CD8-positive, alpha-beta memory T cell (primary cell): Measurements from ENCODE around the gene MT3. TPM values are rescaled to one million over a fixed set of nuclear protein-coding genes. Genes with fewer than 3 reads are reported as not detected.
A peak's percentile ranks its signal among the peaks of the same experiment; 100 is the strongest.
"Not testable (repeated sequence)": the region's sequence is repeated elsewhere in the genome, so short reads cannot be mapped to it uniquely, and the experiment has no call there.

ENCODE experiments used
- CTCF ChIA-PET: fragments of 350-600 bp; sonication (Branson Sonifier 250); formaldehyde crosslinking; loops from one replicate; lab custom pipeline; 2021; ENCODE audit warnings: antibody characterized with exemption; lab: Charles Lee
- POLR2A ChIA-PET: fragments of 350-600 bp; sonication (Branson Sonifier 250); formaldehyde crosslinking; loops from one replicate; lab custom pipeline; 2021; ENCODE audit warnings: antibody characterized with exemption; lab: Charles Lee
- DNase-seq, 5 donors: peaks; one replicate each; pipeline versions ENCODE4 v3.0.0 to v3.0.0-alpha.2; 2020 to 2022; ENCODE audit warnings: mixed read lengths in 1 of 5
- H3K27ac ChIP-seq: one replicate; pipeline ENCODE4 v1.7.0; 2013; ENCODE audit warnings: low read depth, mild to moderate bottlenecking, low read length, moderate library complexity
- H3K27me3 ChIP-seq: 2 replicates; pipeline ENCODE4 v1.7.0; 2013; ENCODE audit warnings: low read length, mild to moderate bottlenecking; ENCODE audit not compliant: insufficient read depth, poor library complexity, severe bottlenecking
- H3K36me3 ChIP-seq: 2 replicates; pipeline ENCODE4 v1.7.0; 2013; ENCODE audit warnings: mild to moderate bottlenecking, low read length, moderate library complexity; ENCODE audit not compliant: insufficient read depth
- H3K4me1 ChIP-seq: 2 replicates; pipeline ENCODE4 v1.7.0; 2013; ENCODE audit warnings: mild to moderate bottlenecking, low read length, moderate library complexity; ENCODE audit not compliant: insufficient read depth
- H3K4me3 ChIP-seq: 2 replicates; pipeline ENCODE4 v1.7.0; 2013; ENCODE audit warnings: mild to moderate bottlenecking, low read length
- H3K9me3 ChIP-seq: 2 replicates; pipeline ENCODE4 v1.7.0; 2013; ENCODE audit warnings: mild to moderate bottlenecking, low read length
- H3K27ac Mint-ChIP-seq, 8 donors: one replicate each; pipeline ENCODE4 v1.8.0; 2020 to 2021; ENCODE audit warnings: mixed read lengths in 8 of 8, mild to moderate bottlenecking in 6 of 8, inconsistent platforms in 3 of 8, moderate library complexity in 3 of 8
- H3K27me3 Mint-ChIP-seq, 2 donors: one replicate each; pipeline ENCODE4 v1.8.0; 2020 to 2021; ENCODE audit warnings: mixed read lengths in 2 of 2, mild to moderate bottlenecking in 1 of 2, moderate library complexity in 1 of 2
- H3K36me3 Mint-ChIP-seq, 3 donors: one replicate each; pipeline ENCODE4 v1.8.0; 2020 to 2021; ENCODE audit warnings: mixed read lengths in 3 of 3, inconsistent platforms in 1 of 3, mild to moderate bottlenecking in 1 of 3
- H3K4me1 Mint-ChIP-seq, 3 donors: one replicate each; pipeline ENCODE4 v1.8.0; 2020 to 2021; ENCODE audit warnings: mixed read lengths in 3 of 3, inconsistent platforms in 1 of 3, mild to moderate bottlenecking in 1 of 3
- H3K4me3 Mint-ChIP-seq, 7 donors: one replicate each; pipeline ENCODE4 v1.8.0; 2020 to 2021; ENCODE audit warnings: mixed read lengths in 7 of 7, mild to moderate bottlenecking in 6 of 7, moderate library complexity in 4 of 7, inconsistent platforms in 2 of 7
- H3K9me3 Mint-ChIP-seq, 5 donors: one replicate each; pipeline ENCODE4 v1.8.0; 2020 to 2022; ENCODE audit warnings: mixed read lengths in 5 of 5, mild to moderate bottlenecking in 3 of 5, moderate library complexity in 2 of 5, inconsistent platforms in 1 of 5
- polyA plus RNA-seq: library from polyadenylated mRNA; unstranded; fragments of 300-500 nt; fragmentation: Illumina TruSeq; gene quantifications from one replicate; pipeline ENCODE4 v1.2.3, GENCODE V29; 2021
- total RNA-seq, 2 experiments: library from RNA; stranded (reverse); gene quantifications; one replicate each; pipeline ENCODE4 v1.2.3, GENCODE V29; 2021

The MT3 gene
- total and polyA plus RNA-seq, 3 experiments from 2014 or later: 0.94 to 0.99 TPM; not detected in 1

- no peak for DNase-seq
- Mint-ChIP-seq H3K4me3 (no peak overlapping the region), H3K36me3 (no peaks in the 10 kb centered on the region), H3K27me3 (peaks cover 0 to 4% of the 10 kb centered on the region in 2 donors), H3K4me1 (no peaks in the 10 kb centered on the region), H3K9me3 (peaks cover 0 to 3% (median 0%) of the 10 kb centered on the region in 5 donors), H3K27ac (no peak overlapping the region)
- H3K27ac ChIP-seq: no peak overlapping the region
- H3K4me3 ChIP-seq: no peak overlapping the region
- ChIA-PET POLR2A (no interaction called here), CTCF (interaction anchor here (0.7 kb wide), 1 partner anchor 19 kb away, joined by 3 read pairs; no protein-coding TSS in a partner anchor)
- H3K4me1 ChIP-seq: no peaks in the 10 kb centered on the region
- no peaks in the 10 kb centered on the region for H3K36me3 ChIP-seq
- H3K9me3 ChIP-seq: no peaks in the 10 kb centered on the region
- H3K27me3 ChIP-seq: no peaks in the 10 kb centered on the region
Observed at GRCh38 chr16:56569971-56570370, 19.4 kb upstream of the MT3 start.

- CTCF ChIA-PET: interaction anchor here (1.1 to 1.9 kb wide), 2 partner anchors 9 to 57 kb away, joined by 3 to 6 read pairs; no protein-coding TSS in a partner anchor
- no peaks in the 10 kb centered on the region for H3K36me3 Mint-ChIP-seq
Observed at GRCh38 chr16:56571525-56571924, 17.8 kb upstream of the MT3 start.

GRCh38 chr16:56574625-56575024 lies 14.7 kb upstream of the MT3 start:
- Histone ChIP-seq H3K9me3 (no peaks in the 10 kb centered on the region), H3K27me3 (no peaks in the 10 kb centered on the region), H3K27ac (no peak overlapping the region), H3K36me3 (no peaks in the 10 kb centered on the region), H3K4me1 (peaks cover 4% of the 10 kb centered on the region), H3K4me3 (no peak overlapping the region)
- Mint-ChIP-seq H3K36me3 (no peaks in the 10 kb centered on the region), H3K27ac (no peak overlapping the region), H3K9me3 (peaks cover 0 to 3% (median 2%) of the 10 kb centered on the region in 5 donors), H3K4me1 (peaks cover 4 to 8% (median 7%) of the 10 kb centered on the region in 3 donors), H3K27me3 (no peaks in the 10 kb centered on the region), H3K4me3 (no peak overlapping the region)
- CTCF ChIA-PET: no interaction called here
- no peak for DNase-seq
- POLR2A ChIA-PET: no interaction called here

More at GRCh38 chr16:56571525-56571924, 17.8 kb upstream of the MT3 start:
- no peaks in the 10 kb centered on the region for H3K4me1 Mint-ChIP-seq
- peak overlapping the region in 1 of 8 donors; percentile 77 for H3K27ac Mint-ChIP-seq
- POLR2A ChIA-PET: no interaction called here
- H3K27ac ChIP-seq: no peak overlapping the region
- H3K27me3 ChIP-seq: no peaks in the 10 kb centered on the region
- peaks cover 0 to 3% (median 2%) of the 10 kb centered on the region in 5 donors for H3K9me3 Mint-ChIP-seq
- H3K36me3 ChIP-seq: no peaks in the 10 kb centered on the region
- no peaks in the 10 kb centered on the region for H3K4me1 ChIP-seq
- peaks cover 0 to 4% of the 10 kb centered on the region in 2 donors for H3K27me3 Mint-ChIP-seq
- H3K9me3 ChIP-seq: no peaks in the 10 kb centered on the region
- no peak for DNase-seq
- H3K4me3 Mint-ChIP-seq: no peak overlapping the region
- no peak overlapping the region for H3K4me3 ChIP-seq

- ChIA-PET CTCF (interaction anchor here (0.7 to 3.1 kb wide), 33 partner anchors 10 to 293 kb away, joined by 3 to 65 read pairs (median 4); partner anchors contain the start of genes MT1E and MT2A), POLR2A (interaction anchor here (1.3 to 2.3 kb wide), 2 partner anchors 106 to 125 kb away, joined by 3 to 13 read pairs; no protein-coding TSS in a partner anchor)
- Mint-ChIP-seq H3K9me3 (peaks cover 0 to 3% (median 2%) of the 10 kb centered on the region in 5 donors), H3K4me3 (no peak overlapping the region), H3K27ac (peak overlapping the region in 7 of 8 donors; percentile 6 to 94 (median 41)), H3K36me3 (no peaks in the 10 kb centered on the region), H3K27me3 (peaks cover 0 to 2% of the 10 kb centered on the region in 2 donors), H3K4me1 (peaks cover 4 to 8% (median 7%) of the 10 kb centered on the region in 3 donors)
- no peaks in the 10 kb centered on the region for H3K36me3 ChIP-seq
- peaks cover 4% of the 10 kb centered on the region for H3K4me1 ChIP-seq
- H3K27me3 ChIP-seq: no peaks in the 10 kb centered on the region
- no peaks in the 10 kb centered on the region for H3K9me3 ChIP-seq
- DNase-seq: peak; percentile 82 to 90 (median 87)
- no peak overlapping the region for H3K4me3 ChIP-seq
- no peak overlapping the region for H3K27ac ChIP-seq
Observed at GRCh38 chr16:56576585-56577299, 12.6 kb upstream of the MT3 start.

GRCh38 chr16:56577300-56577625 lies 12.1 kb upstream of the MT3 start:
- H3K4me1 Mint-ChIP-seq: peaks cover 4 to 8% (median 7%) of the 10 kb centered on the region in 3 donors
- H3K27me3 Mint-ChIP-seq: peaks cover 0 to 2% of the 10 kb centered on the region in 2 donors
- no peak for DNase-seq
- Histone ChIP-seq H3K9me3 (no peaks in the 10 kb centered on the region), H3K36me3 (no peaks in the 10 kb centered on the region), H3K27ac (no peak overlapping the region), H3K27me3 (no peaks in the 10 kb centered on the region), H3K4me1 (peaks cover 4% of the 10 kb centered on the region), H3K4me3 (no peak overlapping the region)
- H3K4me3 Mint-ChIP-seq: no peak overlapping the region
- peak overlapping the region in 5 of 8 donors; percentile 39 to 94 (median 53) for H3K27ac Mint-ChIP-seq
- ChIA-PET CTCF (interaction anchor here (0.7 to 3.1 kb wide), 24 partner anchors 10 to 291 kb away, joined by 3 to 65 read pairs (median 4); partner anchors contain the start of gene MT2A), POLR2A (interaction anchor here (1.3 to 2.3 kb wide), 2 partner anchors 106 to 125 kb away, joined by 3 to 13 read pairs; no protein-coding TSS in a partner anchor)
- peaks cover 0 to 3% (median 2%) of the 10 kb centered on the region in 5 donors for H3K9me3 Mint-ChIP-seq
- H3K36me3 Mint-ChIP-seq: no peaks in the 10 kb centered on the region

GRCh38 chr16:56580391-56581048 lies 8.8 kb upstream of the MT3 start:
- Histone ChIP-seq H3K36me3 (no peaks in the 10 kb centered on the region), H3K4me1 (peaks cover 4% of the 10 kb centered on the region), H3K27ac (no peak overlapping the region), H3K9me3 (no peaks in the 10 kb centered on the region), H3K27me3 (peaks cover 3% of the 10 kb centered on the region), H3K4me3 (no peak overlapping the region)
- POLR2A ChIA-PET: no interaction called here
- Mint-ChIP-seq H3K27ac (peak overlapping the region in 1 of 8 donors; percentile 47), H3K9me3 (no peaks in the 10 kb centered on the region), H3K27me3 (peaks cover 2 to 14% of the 10 kb centered on the region in 2 donors), H3K36me3 (no peaks in the 10 kb centered on the region), H3K4me1 (peaks cover 4 to 8% (median 7%) of the 10 kb centered on the region in 3 donors), H3K4me3 (no peak overlapping the region)
- no peak for DNase-seq
- CTCF ChIA-PET: interaction anchor here (1.1 to 1.2 kb wide), 2 partner anchors 121 to 122 kb away, joined by 4 to 5 read pairs; no protein-coding TSS in a partner anchor

- H3K36me3 ChIP-seq, H3K4me1 Mint-ChIP-seq, H3K9me3 ChIP-seq, H3K9me3 Mint-ChIP-seq, DNase-seq, H3K27ac ChIP-seq, H3K27me3 ChIP-seq, H3K4me3 Mint-ChIP-seq, H3K27ac Mint-ChIP-seq, POLR2A ChIA-PET, H3K4me1 ChIP-seq, H3K36me3 Mint-ChIP-seq, H3K4me3 ChIP-seq: not testable (repeated sequence)
- peaks cover 4 to 26% of the 10 kb centered on the region in 2 donors for H3K27me3 Mint-ChIP-seq
- CTCF ChIA-PET: interaction anchor here (2.0 kb wide), 1 partner anchor 119 kb away, joined by 8 read pairs; no protein-coding TSS in a partner anchor
Observed at GRCh38 chr16:56582911-56583310, 6.4 kb upstream of the MT3 start.
